ENCODE results near the gene HEG1. TPM values are rescaled to one million over a fixed set of nuclear protein-coding genes. Genes with fewer than 3 reads are reported as not detected.

The HEG1 gene
- total RNA-seq, 1 experiment from 2014 or later: 21.6 TPM

GRCh38 chr3:124995460-124995994 is 60.3 kb downstream of the HEG1 start:
- Histone ChIP-seq H3K9me3 (replicated peaks) (no peaks in the 10 kb centered on the region), H3K36me3 (peaks cover 89% of the 10 kb centered on the region), H3K4me3 (no peak overlapping the region), H3K27ac (no peak overlapping the region), H3K4me1 (replicated peaks) (peaks cover 14% of the 10 kb centered on the region), H3K27me3 (replicated peaks) (no peaks in the 10 kb centered on the region)
- peak in 1 of 2 experiments; percentile 24 for DNase-seq (ENCODE audit: low read depth in 1 of 2, low spot score in 2 of 2)

GRCh38 chr3:124993466-124993865 is 62.3 kb downstream of the HEG1 start:
- no peak for DNase-seq (ENCODE audit: low read depth in 1 of 2, low spot score in 2 of 2)
- H3K9me3 ChIP-seq (replicated peaks): no peaks in the 10 kb centered on the region
- H3K4me1 ChIP-seq (replicated peaks): no peaks in the 10 kb centered on the region; the same call in none of the 2 replicates
- H3K36me3 ChIP-seq: peaks cover 76% of the 10 kb centered on the region
- H3K27ac ChIP-seq: no peak overlapping the region
- no peak overlapping the region for H3K4me3 ChIP-seq
- no peaks in the 10 kb centered on the region for H3K27me3 ChIP-seq (replicated peaks)

- Histone ChIP-seq H3K4me3 (no peak overlapping the region), H3K36me3 (peaks cover 63% of the 10 kb centered on the region), H3K4me1 (replicated peaks) (peaks cover 2% of the 10 kb centered on the region)
Measured at GRCh38 chr3:124992041-124992440, 63.8 kb downstream of the HEG1 start.

GRCh38 chr3:124986192-124987143 is 69.3 kb downstream of the HEG1 start:
- peak; percentile 90 to 91 for DNase-seq (ENCODE audit: low read depth in 1 of 2, low spot score in 2 of 2)
- H3K9me3 ChIP-seq (replicated peaks): no peaks in the 10 kb centered on the region
- H3K4me3 ChIP-seq: no peak overlapping the region
- H3K4me1 ChIP-seq (replicated peaks): peaks cover 48% of the 10 kb centered on the region
- H3K27ac ChIP-seq: peak overlapping the region; percentile 96
- peaks cover 35% of the 10 kb centered on the region for H3K36me3 ChIP-seq
- H3K27me3 ChIP-seq (replicated peaks): no peaks in the 10 kb centered on the region

More at GRCh38 chr3:124992041-124992440, 63.8 kb downstream of the HEG1 start:
- Histone ChIP-seq H3K9me3 (replicated peaks) (no peaks in the 10 kb centered on the region), H3K27me3 (replicated peaks) (no peaks in the 10 kb centered on the region), H3K27ac (no peak overlapping the region)
- DNase-seq (ENCODE audit: low read depth in 1 of 2, low spot score in 2 of 2): no peak

GRCh38 chr3:124985349-124985748 is 70.4 kb downstream of the HEG1 start:
- peak; percentile 71 to 86 for DNase-seq (ENCODE audit: low read depth in 1 of 2, low spot score in 2 of 2)
- Histone ChIP-seq H3K4me3 (no peak overlapping the region), H3K36me3 (peaks cover 28% of the 10 kb centered on the region), H3K27ac (peak overlapping the region; percentile 96), H3K27me3 (replicated peaks) (no peaks in the 10 kb centered on the region), H3K9me3 (replicated peaks) (no peaks in the 10 kb centered on the region), H3K4me1 (replicated peaks) (peaks cover 56% of the 10 kb centered on the region)

GRCh38 chr3:124984754-124985153 is 71.0 kb downstream of the HEG1 start:
- DNase-seq (ENCODE audit: low read depth in 1 of 2, low spot score in 2 of 2): no peak
- Histone ChIP-seq H3K27me3 (replicated peaks) (no peaks in the 10 kb centered on the region), H3K36me3 (peaks cover 27% of the 10 kb centered on the region), H3K27ac (peak overlapping the region; percentile 96), H3K9me3 (replicated peaks) (no peaks in the 10 kb centered on the region), H3K4me3 (no peak overlapping the region), H3K4me1 (replicated peaks) (peaks cover 59% of the 10 kb centered on the region)

GRCh38 chr3:124982855-124983254 is 72.9 kb downstream of the HEG1 start:
- Histone ChIP-seq H3K4me1 (replicated peaks) (peaks cover 62% of the 10 kb centered on the region), H3K9me3 (replicated peaks) (no peaks in the 10 kb centered on the region), H3K27ac (no peak overlapping the region), H3K36me3 (peaks cover 26% of the 10 kb centered on the region), H3K27me3 (replicated peaks) (no peaks in the 10 kb centered on the region), H3K4me3 (no peak overlapping the region)
- DNase-seq (ENCODE audit: low read depth in 1 of 2, low spot score in 2 of 2): no peak

GRCh38 chr3:124981472-124981871 is 74.3 kb downstream of the HEG1 start:
- Histone ChIP-seq H3K36me3 (peaks cover 32% of the 10 kb centered on the region), H3K4me3 (no peak overlapping the region), H3K9me3 (replicated peaks) (no peaks in the 10 kb centered on the region), H3K27me3 (replicated peaks) (no peaks in the 10 kb centered on the region), H3K27ac (no peak overlapping the region), H3K4me1 (replicated peaks) (peaks cover 54% of the 10 kb centered on the region)
- peak; percentile 77 to 81 for DNase-seq (ENCODE audit: low read depth in 1 of 2, low spot score in 2 of 2)

- H3K4me3 ChIP-seq: no peak overlapping the region
- peaks cover 29% of the 10 kb centered on the region for H3K4me1 ChIP-seq (replicated peaks)
- H3K27me3 ChIP-seq (replicated peaks): no peaks in the 10 kb centered on the region
- no peak overlapping the region for H3K27ac ChIP-seq
- DNase-seq (ENCODE audit: low read depth in 1 of 2, low spot score in 2 of 2): no peak
- H3K9me3 ChIP-seq (replicated peaks): no peaks in the 10 kb centered on the region
- peaks cover 40% of the 10 kb centered on the region for H3K36me3 ChIP-seq
Measured at GRCh38 chr3:124978627-124979026, 77.2 kb downstream of the HEG1 start.

- peaks cover 43% of the 10 kb centered on the region for H3K36me3 ChIP-seq
- no peaks in the 10 kb centered on the region for H3K27me3 ChIP-seq (replicated peaks)
- DNase-seq (ENCODE audit: low read depth in 1 of 2, low spot score in 2 of 2): no peak
- H3K4me3 ChIP-seq: no peak overlapping the region
- peaks cover 13% of the 10 kb centered on the region for H3K4me1 ChIP-seq (replicated peaks)
- no peaks in the 10 kb centered on the region for H3K9me3 ChIP-seq (replicated peaks)
- no peak overlapping the region for H3K27ac ChIP-seq
Measured at GRCh38 chr3:124976383-124976782, 79.4 kb downstream of the HEG1 start.

- H3K27ac ChIP-seq: no peak overlapping the region
- no peak overlapping the region for H3K4me3 ChIP-seq
- H3K36me3 ChIP-seq: peaks cover 56% of the 10 kb centered on the region
- no peaks in the 10 kb centered on the region for H3K9me3 ChIP-seq (replicated peaks)
- no peaks in the 10 kb centered on the region for H3K27me3 ChIP-seq (replicated peaks)
- H3K4me1 ChIP-seq (replicated peaks): peaks cover 2% of the 10 kb centered on the region; the same call in 1 of the 2 replicates
- DNase-seq (ENCODE audit: low read depth in 1 of 2, low spot score in 2 of 2): no peak
Measured at GRCh38 chr3:124974691-124975090, 81.1 kb downstream of the HEG1 start.

- H3K27me3 ChIP-seq (replicated peaks): no peaks in the 10 kb centered on the region
- H3K4me3 ChIP-seq: no peak overlapping the region
- no peaks in the 10 kb centered on the region for H3K4me1 ChIP-seq (replicated peaks)
- no peak for DNase-seq (ENCODE audit: low read depth in 1 of 2, low spot score in 2 of 2)
- H3K36me3 ChIP-seq: peaks cover 57% of the 10 kb centered on the region
- H3K9me3 ChIP-seq (replicated peaks): no peaks in the 10 kb centered on the region
- no peak overlapping the region for H3K27ac ChIP-seq
Measured at GRCh38 chr3:124973290-124973689, 82.5 kb downstream of the HEG1 start.

- no peaks in the 10 kb centered on the region for H3K9me3 ChIP-seq (replicated peaks)
- H3K27me3 ChIP-seq (replicated peaks): no peaks in the 10 kb centered on the region
- no peaks in the 10 kb centered on the region for H3K4me1 ChIP-seq (replicated peaks)
- H3K4me3 ChIP-seq: no peak overlapping the region
- peaks cover 53% of the 10 kb centered on the region for H3K36me3 ChIP-seq
- H3K27ac ChIP-seq: no peak overlapping the region
- no peak for DNase-seq (ENCODE audit: low read depth in 1 of 2, low spot score in 2 of 2)
Measured at GRCh38 chr3:124972457-124972856, 83.3 kb downstream of the HEG1 start.

Measured in SJSA1 (cell line).